HG03135 (cell line): ENCODE results near the gene RASAL3.
"Not testable (repeated sequence)": the region's sequence is repeated elsewhere in the genome, so short reads cannot be mapped to it uniquely, and the experiment has no call there.

Experiments used
- ATAC-seq: cut with Tn5 transposase; IDR thresholded peaks from one replicate; pipeline ENCODE4 v1.9.1; 2021; ENCODE audit warnings: mild to moderate bottlenecking, moderate library complexity; ENCODE audit not compliant: unreplicated experiment

The RASAL3 gene

GRCh38 chr19:15475169-15475568 lies 10.8 kb upstream of the RASAL3 start:
- ATAC-seq = no peak

GRCh38 chr19:15473821-15474220 lies 9.5 kb upstream of the RASAL3 start:
- not testable (repeated sequence) for ATAC-seq

GRCh38 chr19:15471639-15472101 lies 7.3 kb upstream of the RASAL3 start:
- ATAC-seq = no peak

- no peak for ATAC-seq
These were observed 5.4 kb upstream of the RASAL3 start for GRCh38 chr19:15469513-15470297.

DNA sequence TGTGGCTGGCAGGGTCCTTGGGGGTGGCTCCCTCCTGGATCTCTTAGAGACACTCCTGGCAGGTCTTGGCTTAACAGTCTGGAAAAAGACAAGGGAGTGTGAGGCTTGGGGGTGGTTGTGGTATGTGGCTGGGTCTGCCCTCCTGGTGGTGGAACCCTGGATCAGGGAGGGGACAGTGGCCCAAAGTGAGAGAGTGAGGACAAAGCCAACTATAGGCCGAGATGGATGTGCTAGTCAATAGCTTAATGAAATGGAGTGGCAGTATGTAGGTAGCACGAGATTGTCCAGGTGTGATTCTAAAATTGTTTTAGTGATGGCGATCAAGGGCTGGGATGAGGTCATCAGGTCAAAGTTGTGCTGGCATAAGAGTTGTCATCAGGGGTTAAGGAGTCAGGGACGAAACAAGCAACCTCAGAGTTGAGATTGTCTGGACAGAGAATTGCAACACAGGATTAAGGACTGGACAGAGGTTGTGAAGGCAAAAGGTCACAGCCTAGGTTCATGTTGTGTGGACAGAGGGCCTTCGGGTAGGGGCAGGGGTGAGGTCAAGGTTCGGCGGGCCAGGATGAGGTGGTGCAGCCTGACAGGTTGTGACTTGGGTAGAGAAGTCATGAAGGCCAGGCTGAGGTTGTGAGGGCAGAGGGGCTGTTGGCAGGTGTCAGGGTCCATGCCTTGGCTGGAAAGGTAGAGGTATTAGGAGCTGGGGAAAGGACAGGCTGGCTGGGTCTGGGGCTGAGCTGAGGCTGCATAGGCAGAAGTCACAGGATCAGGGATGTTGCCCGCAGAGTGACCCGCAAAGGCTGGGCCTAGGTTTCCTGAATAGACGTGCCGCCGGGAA lies 4.5 kb upstream of the RASAL3 start:
- ATAC-seq = no peak

- no peak for ATAC-seq
These were observed 3.4 kb upstream of the RASAL3 start for GRCh38 chr19:15467734-15468214.

DNA sequence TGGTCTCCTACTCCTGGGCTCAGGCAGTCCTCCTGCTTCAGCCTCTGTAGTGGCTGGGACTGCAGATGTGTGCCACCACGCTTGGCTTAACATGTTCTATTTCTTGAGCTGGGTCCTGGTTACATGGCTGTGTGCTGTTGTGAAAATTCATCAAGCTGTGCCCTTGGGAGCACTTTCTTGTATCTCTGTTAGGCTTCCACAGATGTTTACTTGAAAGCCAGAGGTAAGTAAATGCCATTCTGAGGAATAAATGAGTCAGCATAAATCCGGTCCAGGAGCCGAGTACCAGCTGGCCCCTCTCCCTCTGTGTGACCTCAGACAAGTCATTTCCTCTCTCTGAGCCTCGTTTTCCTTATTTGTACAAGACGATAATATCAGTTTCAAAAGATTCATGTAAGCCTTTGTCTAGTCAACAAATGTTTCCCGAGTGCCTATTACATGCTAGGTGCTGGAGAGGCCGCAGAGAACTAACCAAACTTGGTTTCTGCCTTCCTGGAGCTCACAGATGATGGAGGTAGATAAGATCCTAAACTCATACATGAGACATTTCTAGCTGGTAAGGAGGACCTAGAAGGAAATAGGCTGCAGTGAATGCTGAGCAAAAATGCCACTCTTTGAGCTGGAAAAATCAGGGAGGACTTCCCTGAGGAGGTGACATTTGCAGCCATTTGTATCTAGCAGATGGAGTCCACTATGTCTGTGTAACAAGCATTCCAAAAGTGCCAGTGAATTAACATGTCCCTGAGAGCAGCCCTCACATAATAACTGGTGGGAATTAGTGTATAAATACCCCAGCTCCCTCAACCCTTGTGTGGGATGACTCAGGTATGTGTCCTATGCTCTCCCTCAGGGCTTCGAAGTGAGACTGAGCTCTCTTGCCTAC lies 2.7 kb upstream of the RASAL3 start:
- peak; percentile 44 for ATAC-seq

GRCh38 chr19:15463861-15464371 lies 428 bp downstream of the RASAL3 start:
- ATAC-seq = no peak

DNA sequence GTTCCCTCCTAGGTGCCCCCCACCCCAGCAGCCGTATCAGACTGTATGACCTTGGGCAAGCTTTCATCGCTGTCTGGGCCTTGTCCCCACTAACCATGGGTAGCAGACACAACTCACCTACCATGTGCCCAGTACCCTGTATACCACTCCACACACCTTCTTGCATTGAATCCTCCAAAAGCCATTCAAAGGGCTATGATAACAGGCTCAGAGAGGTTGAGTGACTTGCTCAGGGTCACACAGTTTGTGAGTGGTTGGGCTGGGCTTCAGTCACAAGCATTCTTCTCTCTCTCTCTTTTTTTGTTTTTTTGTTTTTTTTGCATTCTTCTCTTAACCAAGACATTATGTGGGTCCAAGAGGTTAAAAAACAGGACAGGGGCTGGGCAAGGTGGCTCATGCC lies 2.6 kb downstream of the RASAL3 start:
- ATAC-seq = no peak

DNA sequence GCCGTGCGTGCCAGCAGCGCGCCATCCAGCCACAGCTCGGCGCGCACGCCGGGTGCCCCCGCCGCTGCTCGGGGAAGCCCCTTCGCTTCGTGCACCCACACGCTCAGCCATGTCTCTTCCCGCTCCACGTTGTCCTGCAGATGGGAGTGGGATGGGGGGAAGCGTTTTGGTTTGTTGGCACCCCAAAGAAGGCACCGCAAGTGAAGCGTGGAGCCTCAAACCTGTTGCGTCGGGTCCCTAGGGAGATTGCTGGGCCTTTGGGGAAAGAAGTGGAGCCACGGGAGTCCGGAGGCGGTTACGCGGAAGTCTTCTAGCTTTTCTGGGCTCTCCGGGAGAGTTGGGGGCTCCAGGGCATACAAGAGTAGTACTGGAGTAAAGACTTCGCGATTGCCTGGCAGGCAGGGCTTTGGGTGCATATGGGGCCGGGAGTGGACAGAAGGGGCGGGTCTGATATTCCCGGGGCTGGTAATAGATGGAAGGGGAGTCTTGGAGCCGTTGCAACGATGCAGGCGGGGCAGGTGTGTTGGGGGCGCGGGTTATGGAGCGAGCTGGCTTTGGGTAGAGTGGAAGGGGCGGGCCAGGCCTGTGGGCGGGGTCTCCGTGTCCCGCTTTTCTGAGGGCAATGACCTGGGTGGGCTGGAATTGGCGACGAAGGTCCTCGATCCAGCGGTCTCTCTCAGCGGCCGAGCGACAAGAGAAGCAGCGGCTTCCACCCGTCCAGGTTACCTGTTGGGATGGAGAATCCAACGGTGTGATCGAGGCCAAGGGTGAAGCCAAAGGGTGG lies 6.5 kb downstream of the RASAL3 start:
- ATAC-seq = no peak

GRCh38 chr19:15456871-15457700 lies 7.3 kb downstream of the RASAL3 start:
- ATAC-seq = no peak

DNA sequence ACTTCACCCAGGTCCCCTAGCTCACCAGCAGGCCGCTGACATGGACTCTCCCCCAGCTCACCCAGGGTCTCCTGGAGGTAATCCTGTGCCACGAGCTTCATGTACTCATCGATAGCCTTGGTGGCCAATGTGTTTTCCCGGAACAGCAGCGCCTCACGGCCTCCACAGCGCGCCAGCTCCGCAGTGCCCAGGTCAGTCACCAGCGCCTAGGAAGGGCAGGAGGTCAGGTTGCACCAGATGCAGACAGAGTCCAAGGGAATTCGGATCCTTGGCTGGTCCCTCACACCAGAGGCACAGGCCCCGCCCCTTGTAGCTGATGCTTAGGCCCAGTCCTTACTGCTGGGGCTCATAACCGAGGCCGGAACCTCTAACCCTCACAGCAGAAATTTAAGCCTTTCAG lies 7.9 kb downstream of the RASAL3 start:
- no peak for ATAC-seq

DNA sequence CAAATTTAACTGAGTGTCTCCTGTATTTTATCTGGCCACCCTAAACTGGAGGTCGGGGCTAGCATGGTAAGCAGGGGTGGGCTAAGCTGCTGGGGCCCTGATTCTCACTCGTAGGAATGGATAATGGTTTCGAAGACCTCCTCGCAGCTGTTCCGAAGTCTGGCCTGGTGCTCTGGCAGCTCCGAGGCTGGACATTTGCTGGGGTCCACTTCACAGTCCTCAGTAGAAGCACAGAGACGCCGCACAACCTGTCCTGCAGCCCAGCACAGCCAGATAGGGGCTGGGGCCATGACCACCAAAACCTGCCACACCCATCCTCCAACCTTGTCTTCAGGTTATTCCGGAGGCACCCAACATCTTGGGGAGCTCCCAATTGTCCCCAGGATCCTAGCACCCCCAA lies 8.3 kb downstream of the RASAL3 start:
- ATAC-seq = no peak

- ATAC-seq = no peak
These were observed 10.2 kb downstream of the RASAL3 start for GRCh38 chr19:15453906-15454860.

GRCh38 chr19:15453091-15453578 lies 11.2 kb downstream of the RASAL3 start:
- ATAC-seq = no peak

DNA sequence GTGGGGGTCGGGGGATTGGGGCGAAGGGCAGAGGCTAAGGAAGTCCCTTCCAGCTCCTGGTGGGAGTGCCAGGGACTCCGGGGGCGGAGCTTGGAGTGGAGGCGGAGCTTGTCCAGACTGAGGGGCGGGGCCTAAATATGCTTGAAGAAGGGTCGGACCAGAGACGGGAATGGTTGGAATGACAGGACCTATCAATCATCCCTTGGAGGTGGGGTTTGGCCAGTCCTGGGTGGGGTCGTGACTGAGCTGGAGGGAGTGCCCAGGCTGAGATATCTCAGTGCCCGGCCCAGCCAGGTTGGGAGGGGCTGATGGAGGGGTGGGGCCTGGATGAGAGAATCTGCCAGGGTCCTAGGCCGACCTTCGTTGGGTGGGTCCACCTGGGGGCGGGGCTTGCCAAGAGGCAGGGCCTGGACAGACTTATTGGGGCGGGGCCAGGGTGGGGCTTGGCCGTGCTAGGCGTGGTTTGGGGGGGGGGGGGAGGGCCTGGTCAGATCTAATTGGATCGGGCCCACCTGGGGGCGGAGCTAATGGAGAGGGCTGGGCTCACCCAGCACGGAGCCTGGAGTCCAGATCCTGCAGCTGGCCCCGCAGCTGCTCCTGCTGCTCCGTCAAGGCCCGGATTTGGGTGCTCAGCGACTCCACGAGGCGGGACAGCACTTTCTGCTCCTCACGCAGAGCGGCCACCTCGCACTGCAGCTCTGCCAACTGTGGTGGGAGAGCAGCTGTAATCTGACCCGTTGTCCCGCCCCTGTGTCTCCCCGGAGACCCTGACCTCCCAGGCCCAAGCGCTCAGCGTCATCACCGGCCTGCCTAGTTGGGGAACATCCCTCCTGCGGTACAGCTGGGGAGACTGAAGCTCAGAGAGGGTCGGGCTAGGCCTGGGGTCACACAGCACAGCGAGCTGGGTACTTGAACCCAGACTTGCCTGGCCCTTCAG lies 12.0 kb downstream of the RASAL3 start:
- ATAC-seq = no peak

- no peak for ATAC-seq
These were observed 13.8 kb downstream of the RASAL3 start for GRCh38 chr19:15450528-15450890.
